ENCODE results near the gene C1RL.

DNA sequence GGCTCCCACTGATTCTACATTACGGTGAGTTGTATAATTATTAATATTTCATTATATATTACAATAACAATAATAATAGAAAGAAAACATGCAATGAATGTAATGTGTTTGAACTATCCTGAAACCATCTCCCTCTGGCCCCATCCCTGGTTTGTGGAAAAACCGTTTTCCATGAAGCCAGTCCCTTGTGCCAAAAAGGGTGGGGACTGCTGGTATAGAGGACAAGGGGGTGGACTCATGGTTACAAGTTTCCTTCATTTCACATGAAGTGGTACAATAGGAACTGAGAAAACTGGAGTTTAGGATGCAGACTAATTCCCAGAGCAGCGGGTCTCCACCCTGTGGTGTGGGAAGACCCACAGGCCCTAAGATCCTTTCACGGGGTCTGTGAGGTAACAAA lies 3.0 kb upstream of the C1RL start:
- TF ChIP-seq, protein P1, sequence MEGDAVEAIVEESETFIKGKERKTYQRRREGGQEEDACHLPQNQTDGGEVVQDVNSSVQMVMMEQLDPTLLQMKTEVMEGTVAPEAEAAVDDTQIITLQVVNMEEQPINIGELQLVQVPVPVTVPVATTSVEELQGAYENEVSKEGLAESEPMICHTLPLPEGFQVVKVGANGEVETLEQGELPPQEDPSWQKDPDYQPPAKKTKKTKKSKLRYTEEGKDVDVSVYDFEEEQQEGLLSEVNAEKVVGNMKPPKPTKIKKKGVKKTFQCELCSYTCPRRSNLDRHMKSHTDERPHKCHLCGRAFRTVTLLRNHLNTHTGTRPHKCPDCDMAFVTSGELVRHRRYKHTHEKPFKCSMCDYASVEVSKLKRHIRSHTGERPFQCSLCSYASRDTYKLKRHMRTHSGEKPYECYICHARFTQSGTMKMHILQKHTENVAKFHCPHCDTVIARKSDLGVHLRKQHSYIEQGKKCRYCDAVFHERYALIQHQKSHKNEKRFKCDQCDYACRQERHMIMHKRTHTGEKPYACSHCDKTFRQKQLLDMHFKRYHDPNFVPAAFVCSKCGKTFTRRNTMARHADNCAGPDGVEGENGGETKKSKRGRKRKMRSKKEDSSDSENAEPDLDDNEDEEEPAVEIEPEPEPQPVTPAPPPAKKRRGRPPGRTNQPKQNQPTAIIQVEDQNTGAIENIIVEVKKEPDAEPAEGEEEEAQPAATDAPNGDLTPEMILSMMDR (conservative IDR thresholded peaks at IDR 0.05; ENCODE audit: low read depth, low read length): no peak
- no peak for TF ChIP-seq EZH2 (IDR thresholded peaks at IDR 0.05; ENCODE audit: low read length, unreplicated experiment)
- no peak for TF ChIP-seq EZH2phosphoT487 (IDR thresholded peaks at IDR 0.05; ENCODE audit: borderline replicate concordance, low read length)

Measured in PC-3 (cell line).